Loucy (cell line): ENCODE data around the gene OSGEP.

Experiments
- H2AFZ ChIP-seq: fragments of 200-600 bp; sonication (generic); 2 replicates; pipeline ENCODE4 v1.6.0; 2016; ENCODE audit warnings: antibody characterized with exemption, mild to moderate bottlenecking, low read length, moderate library complexity
- H3F3A ChIP-seq: fragments of 200-600 bp; 2 replicates; pipeline ENCODE4 v1.6.0; 2016; ENCODE audit warnings: antibody characterized with exemption, low read depth, mild to moderate bottlenecking
- H3K27me3 ChIP-seq: fragments of 200-600 bp; sonication (generic); 2 replicates; pipeline ENCODE4 v1.6.1; 2014; ENCODE audit warnings: low read length, mild to moderate bottlenecking; ENCODE audit not compliant: insufficient read depth, poor library complexity, severe bottlenecking
- H3K36me3 ChIP-seq: fragments of 200-600 bp; sonication (generic); 2 replicates; pipeline ENCODE4 v1.6.1; 2016; ENCODE audit warnings: low read length; ENCODE audit not compliant: insufficient read depth
- H3K4me1 ChIP-seq: fragments of 200-600 bp; sonication (generic); 2 replicates; pipeline ENCODE4 v1.5.1; 2014; ENCODE audit warnings: low read length, mild to moderate bottlenecking; ENCODE audit not compliant: insufficient read depth, poor library complexity, severe bottlenecking
- H3K4me2 ChIP-seq: fragments of 200-600 bp; sonication (generic); 2 replicates; pipeline ENCODE4 v1.6.0; 2014; ENCODE audit warnings: antibody characterized with exemption, low read length, low read depth, mild to moderate bottlenecking; ENCODE audit not compliant: poor library complexity, severe bottlenecking
- H3K4me3 ChIP-seq: fragments of 200-600 bp; sonication (generic); 2 replicates; pipeline ENCODE4 v1.5.1; 2014; ENCODE audit warnings: low read length, mild to moderate bottlenecking, mixed read lengths; ENCODE audit not compliant: poor library complexity, severe bottlenecking
- H3K79me2 ChIP-seq: fragments of 200-600 bp; sonication (generic); 2 replicates; pipeline ENCODE4 v1.6.1; 2014; ENCODE audit warnings: low read length; ENCODE audit not compliant: insufficient read depth
- H3K9ac ChIP-seq: fragments of 200-600 bp; sonication (generic); 2 replicates; pipeline ENCODE4 v1.6.0; 2014; ENCODE audit warnings: mild to moderate bottlenecking, low read depth, low read length, moderate library complexity; ENCODE audit not compliant: poor library complexity, severe bottlenecking
- H3K9me2 ChIP-seq: fragments of 200-600 bp; sonication (generic); replicated peaks from 2 replicates; pipeline ENCODE4 v1.6.1; 2016; ENCODE audit warnings: low read depth, low read length, mixed read lengths
- H3K9me3 ChIP-seq: fragments of 200-600 bp; sonication (generic); 2 replicates; pipeline ENCODE4 v1.6.1; 2014; ENCODE audit warnings: mild to moderate bottlenecking, antibody characterized with exemption, low read length, low read depth; ENCODE audit not compliant: insufficient read depth
- H4K20me1 ChIP-seq: fragments of 200-600 bp; sonication (generic); 2 replicates; pipeline ENCODE4 v1.6.0; 2014; ENCODE audit warnings: antibody characterized with exemption, low read length, mild to moderate bottlenecking; ENCODE audit not compliant: insufficient read depth, poor library complexity, severe bottlenecking
- EZH2phosphoT487 ChIP-seq: fragments of 200-600 bp; IDR thresholded peaks from 2 replicates; pipeline ENCODE4 v1.6.1; 2018; ENCODE audit warnings: antibody characterized with exemption, mild to moderate bottlenecking, moderate library complexity, borderline replicate concordance
- TF ChIP-seq, protein P1 (sequence below): fragments of 200-600 bp; sonication (generic); conservative IDR thresholded peaks from 2 replicates; pipeline ENCODE4 v1.5.1; 2014; ENCODE audit warnings: mild to moderate bottlenecking, antibody characterized with exemption, low read length

Gene OSGEP

DNA sequence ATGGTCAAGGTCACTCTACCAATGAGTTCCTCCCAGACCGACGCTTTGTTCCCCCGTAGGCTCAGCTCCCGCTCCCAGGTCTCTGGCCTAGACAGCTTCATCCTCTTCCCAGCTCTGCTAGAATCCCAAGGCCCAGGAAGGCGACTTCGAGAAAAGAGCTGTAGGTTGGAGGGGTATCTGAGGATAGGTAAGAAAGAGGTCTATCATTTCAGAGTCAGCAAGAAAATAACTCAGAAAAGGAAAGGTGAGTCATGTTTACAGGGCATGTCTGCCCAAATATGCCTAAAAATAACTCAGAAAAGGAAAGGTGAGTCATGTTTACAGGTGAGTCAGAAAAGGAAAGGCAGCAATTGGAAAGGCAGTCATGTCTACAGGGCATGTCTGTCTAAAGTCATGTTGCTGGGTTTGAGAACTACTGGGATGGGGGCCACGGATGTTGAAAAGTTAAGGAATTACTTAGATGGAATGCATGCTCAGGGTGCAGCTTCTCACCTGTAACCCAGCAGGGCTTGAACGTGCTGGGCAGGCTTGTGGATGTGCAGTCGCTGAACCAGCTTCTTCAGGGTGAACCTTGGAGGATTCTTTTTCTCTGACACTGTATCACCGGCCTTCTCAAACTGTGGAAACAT lies 53.5 kb downstream of the OSGEP start:
- peak overlapping the region; percentile 22 for H3K4me2 ChIP-seq
- peaks cover 14% of the 10 kb centered on the region for H3K4me1 ChIP-seq
- no peaks in the 10 kb centered on the region for H3K9me2 ChIP-seq
- H2AFZ ChIP-seq: no peak overlapping the region
- H3F3A ChIP-seq: no peaks in the 10 kb centered on the region
- H4K20me1 ChIP-seq: no peaks in the 10 kb centered on the region
- H3K9me3 ChIP-seq: no peaks in the 10 kb centered on the region
- H3K79me2 ChIP-seq: no peaks in the 10 kb centered on the region
- H3K4me3 ChIP-seq: no peak overlapping the region
- TF ChIP-seq, protein P1, sequence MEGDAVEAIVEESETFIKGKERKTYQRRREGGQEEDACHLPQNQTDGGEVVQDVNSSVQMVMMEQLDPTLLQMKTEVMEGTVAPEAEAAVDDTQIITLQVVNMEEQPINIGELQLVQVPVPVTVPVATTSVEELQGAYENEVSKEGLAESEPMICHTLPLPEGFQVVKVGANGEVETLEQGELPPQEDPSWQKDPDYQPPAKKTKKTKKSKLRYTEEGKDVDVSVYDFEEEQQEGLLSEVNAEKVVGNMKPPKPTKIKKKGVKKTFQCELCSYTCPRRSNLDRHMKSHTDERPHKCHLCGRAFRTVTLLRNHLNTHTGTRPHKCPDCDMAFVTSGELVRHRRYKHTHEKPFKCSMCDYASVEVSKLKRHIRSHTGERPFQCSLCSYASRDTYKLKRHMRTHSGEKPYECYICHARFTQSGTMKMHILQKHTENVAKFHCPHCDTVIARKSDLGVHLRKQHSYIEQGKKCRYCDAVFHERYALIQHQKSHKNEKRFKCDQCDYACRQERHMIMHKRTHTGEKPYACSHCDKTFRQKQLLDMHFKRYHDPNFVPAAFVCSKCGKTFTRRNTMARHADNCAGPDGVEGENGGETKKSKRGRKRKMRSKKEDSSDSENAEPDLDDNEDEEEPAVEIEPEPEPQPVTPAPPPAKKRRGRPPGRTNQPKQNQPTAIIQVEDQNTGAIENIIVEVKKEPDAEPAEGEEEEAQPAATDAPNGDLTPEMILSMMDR: no peak
- no peak for TF ChIP-seq EZH2phosphoT487
- H3K9ac ChIP-seq: no peak overlapping the region
- H3K36me3 ChIP-seq: peaks cover 39% of the 10 kb centered on the region; the same call in 1 of the 2 replicates
- H3K27me3 ChIP-seq: no peaks in the 10 kb centered on the region

DNA sequence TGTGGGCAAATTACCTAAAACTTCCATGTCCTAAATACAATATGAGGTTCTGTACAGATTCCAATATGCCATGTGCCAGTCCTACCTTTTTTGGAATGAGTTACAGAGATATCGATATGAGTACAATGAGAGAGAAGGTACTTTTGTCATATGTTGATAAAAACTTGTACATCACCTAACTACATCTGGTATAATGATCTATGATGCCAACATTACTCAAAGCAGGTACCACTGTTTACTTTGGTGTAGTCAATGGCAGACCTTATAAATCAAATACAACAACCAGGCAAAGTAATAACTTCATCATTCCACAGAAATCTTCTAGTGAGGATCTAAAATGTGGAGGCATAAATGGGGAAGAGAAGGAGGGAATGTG lies 54.0 kb downstream of the OSGEP start:
- Histone ChIP-seq H3K36me3 (peaks cover 40% of the 10 kb centered on the region; the same call in 1 of the 2 replicates), H3K4me2 (no peak overlapping the region), H3F3A (no peaks in the 10 kb centered on the region)

DNA sequence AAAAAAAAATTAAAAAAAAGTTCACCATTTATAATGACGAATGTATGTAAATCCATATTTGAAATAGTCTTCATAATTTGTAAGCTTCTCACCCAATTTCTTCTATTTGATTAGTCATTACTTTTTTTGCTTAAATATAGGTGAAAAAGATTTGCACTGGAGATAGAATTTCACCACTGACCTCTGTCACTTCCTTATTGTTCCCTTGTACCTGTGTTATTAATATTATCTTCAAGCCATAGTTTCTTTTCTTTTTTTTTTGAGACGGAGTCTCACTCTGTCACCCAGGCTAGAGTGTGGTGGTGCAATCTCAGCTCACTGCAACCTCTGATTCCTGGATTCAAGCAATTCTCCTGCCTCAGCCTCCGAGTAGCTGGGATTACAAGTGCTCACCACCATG lies 57.1 kb downstream of the OSGEP start:
- no peaks in the 10 kb centered on the region for H3K9me3 ChIP-seq
- H3K79me2 ChIP-seq: no peaks in the 10 kb centered on the region
- no peak overlapping the region for H3K4me2 ChIP-seq
- H3K27me3 ChIP-seq: no peaks in the 10 kb centered on the region
- TF ChIP-seq, protein P1: no peak
- TF ChIP-seq EZH2phosphoT487: no peak
- H3K36me3 ChIP-seq: peaks cover 34% of the 10 kb centered on the region; the same call in 1 of the 2 replicates
- no peaks in the 10 kb centered on the region for H3F3A ChIP-seq
- H2AFZ ChIP-seq: no peak overlapping the region
- H3K4me3 ChIP-seq: no peak overlapping the region
- H3K4me1 ChIP-seq: peaks cover 7% of the 10 kb centered on the region
- H4K20me1 ChIP-seq: no peaks in the 10 kb centered on the region
- H3K9me2 ChIP-seq: no peaks in the 10 kb centered on the region
- H3K9ac ChIP-seq: no peak overlapping the region

More for the DNA sequence above, 54.0 kb downstream of the OSGEP start:
- Histone ChIP-seq H3K9me2 (no peaks in the 10 kb centered on the region), H3K79me2 (no peaks in the 10 kb centered on the region), H2AFZ (no peak overlapping the region), H4K20me1 (no peaks in the 10 kb centered on the region), H3K9me3 (no peaks in the 10 kb centered on the region), H3K4me3 (no peak overlapping the region), H3K27me3 (no peaks in the 10 kb centered on the region), H3K4me1 (peaks cover 11% of the 10 kb centered on the region), H3K9ac (no peak overlapping the region)
- TF ChIP-seq, protein P1: no peak
- no peak for TF ChIP-seq EZH2phosphoT487
